ENCODE data around the gene PSMA7.

- no peak for TF ChIP-seq CTCF (IDR thresholded peaks at IDR 0.05)
- no peak for TF ChIP-seq POLR2A (IDR thresholded peaks at IDR 0.05)
Measured at GRCh38 chr20:62147125-62147524, 3.9 kb upstream of the PSMA7 start.
